Right renal cortex interstitium (tissue), 3 donors: Measurements from ENCODE around the gene RAB12. TPM values are rescaled to one million over a fixed set of nuclear protein-coding genes. Genes with fewer than 3 reads are reported as not detected.
"Not testable (repeated sequence)": the region's sequence is repeated elsewhere in the genome, so short reads cannot be mapped to it uniquely, and the experiment has no call there.

Experiments used
- DNase-seq, 3 donors: peaks; one replicate each; pipeline ENCODE4 v3.0.0-alpha.2; 2013; ENCODE audit warnings: low read depth in 3 of 3, low spot score in 2 of 3
- polyA plus RNA-seq, 3 donors: library from polyadenylated mRNA; unstranded; fragments of 120-200 nt; gene quantifications; one replicate each; pipeline ENCODE4 v1.2.1, GENCODE V29; 2013; ENCODE audit not compliant: insufficient read length in 3 of 3

RAB12 gene
- polyA plus RNA-seq, 3 donors: 45.3 to 49.5 (median 47.3) TPM

- no peak for DNase-seq
These were observed 30.5 kb downstream of the RAB12 start for GRCh38 chr18:8639762-8640161.

- no peak for DNase-seq
These were observed 34.2 kb downstream of the RAB12 start for GRCh38 chr18:8643326-8643878.

- not testable (repeated sequence) for DNase-seq
These were observed 38.1 kb downstream of the RAB12 start for GRCh38 chr18:8647359-8647758.

- not testable (repeated sequence) for DNase-seq
These were observed 42.4 kb downstream of the RAB12 start for GRCh38 chr18:8651478-8652261.

GRCh38 chr18:8654503-8655451 lies 45.5 kb downstream of the RAB12 start:
- DNase-seq: no peak

- DNase-seq: no peak
These were observed 47.0 kb downstream of the RAB12 start for GRCh38 chr18:8656232-8656631.

- no peak for DNase-seq
These were observed 48.0 kb downstream of the RAB12 start for GRCh38 chr18:8657050-8657820.

- DNase-seq: no peak
These were observed 48.7 kb downstream of the RAB12 start for GRCh38 chr18:8657873-8658470.

- DNase-seq: no peak
These were observed 49.7 kb downstream of the RAB12 start for GRCh38 chr18:8658858-8659485.

GRCh38 chr18:8659609-8660242 lies 50.5 kb downstream of the RAB12 start:
- DNase-seq: no peak

- DNase-seq: no peak
These were observed 51.1 kb downstream of the RAB12 start for GRCh38 chr18:8660316-8660715.

- DNase-seq: peak in 2 of 3 donors; percentile 37 to 61
These were observed 52.7 kb downstream of the RAB12 start for GRCh38 chr18:8661754-8662559.

- DNase-seq: no peak
These were observed 53.5 kb downstream of the RAB12 start for GRCh38 chr18:8662560-8663255.

GRCh38 chr18:8667846-8668245 lies 58.6 kb downstream of the RAB12 start:
- DNase-seq: no peak

GRCh38 chr18:8668381-8668780 lies 59.1 kb downstream of the RAB12 start:
- DNase-seq: no peak

- DNase-seq: no peak
These were observed 60.3 kb downstream of the RAB12 start for GRCh38 chr18:8669571-8669970.

- no peak for DNase-seq
These were observed 64.3 kb downstream of the RAB12 start for GRCh38 chr18:8673256-8674209.
